ENCODE results near the gene IFT25. TPM values are rescaled to one million over a fixed set of nuclear protein-coding genes. Genes with fewer than 3 reads are reported as not detected.

Gene IFT25
- polyA plus RNA-seq, 1 experiment: 54.2 TPM

DNA sequence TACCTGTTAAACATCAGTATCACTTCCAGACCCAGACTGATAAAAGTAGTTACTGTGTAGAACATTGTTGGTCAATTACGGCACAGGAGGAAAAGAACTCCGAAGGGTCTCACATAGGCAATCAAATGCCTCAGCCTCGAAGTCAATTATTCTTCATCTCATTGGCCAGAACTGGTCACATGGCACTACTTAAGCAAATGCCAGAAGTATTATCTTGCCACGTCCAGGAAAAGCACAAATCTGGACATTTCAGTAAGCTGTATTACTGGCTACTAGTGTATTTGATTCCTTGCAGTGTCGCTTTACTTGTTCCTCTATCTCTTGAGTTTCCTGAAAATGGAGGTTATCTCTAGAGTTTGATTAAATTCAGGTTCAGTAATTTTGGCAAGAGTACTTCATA is 27.2 kb downstream of the IFT25 start:
- POLR2A ChIA-PET: no interaction called here
- H3K27me3 ChIP-seq (ENCODE audit: control insufficient read depth, insufficient read depth, low read length): no peaks in the 10 kb centered on the region
- H3K4me3 ChIP-seq (ENCODE audit: low read depth, low read length): no peak overlapping the region
- no peak for DNase-seq (ENCODE audit: low read depth, low spot score)
- TF ChIP-seq, protein P1, sequence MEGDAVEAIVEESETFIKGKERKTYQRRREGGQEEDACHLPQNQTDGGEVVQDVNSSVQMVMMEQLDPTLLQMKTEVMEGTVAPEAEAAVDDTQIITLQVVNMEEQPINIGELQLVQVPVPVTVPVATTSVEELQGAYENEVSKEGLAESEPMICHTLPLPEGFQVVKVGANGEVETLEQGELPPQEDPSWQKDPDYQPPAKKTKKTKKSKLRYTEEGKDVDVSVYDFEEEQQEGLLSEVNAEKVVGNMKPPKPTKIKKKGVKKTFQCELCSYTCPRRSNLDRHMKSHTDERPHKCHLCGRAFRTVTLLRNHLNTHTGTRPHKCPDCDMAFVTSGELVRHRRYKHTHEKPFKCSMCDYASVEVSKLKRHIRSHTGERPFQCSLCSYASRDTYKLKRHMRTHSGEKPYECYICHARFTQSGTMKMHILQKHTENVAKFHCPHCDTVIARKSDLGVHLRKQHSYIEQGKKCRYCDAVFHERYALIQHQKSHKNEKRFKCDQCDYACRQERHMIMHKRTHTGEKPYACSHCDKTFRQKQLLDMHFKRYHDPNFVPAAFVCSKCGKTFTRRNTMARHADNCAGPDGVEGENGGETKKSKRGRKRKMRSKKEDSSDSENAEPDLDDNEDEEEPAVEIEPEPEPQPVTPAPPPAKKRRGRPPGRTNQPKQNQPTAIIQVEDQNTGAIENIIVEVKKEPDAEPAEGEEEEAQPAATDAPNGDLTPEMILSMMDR (IDR thresholded peaks at IDR 0.05; ENCODE audit: low read depth, low read length): no peak
- H3K27ac ChIP-seq (ENCODE audit: low read depth, low read length): no peak overlapping the region
- no peaks in the 10 kb centered on the region for H3K9me3 ChIP-seq (ENCODE audit: control insufficient read depth, insufficient read depth, low read length)
- CTCF ChIA-PET: no interaction called here

DNA sequence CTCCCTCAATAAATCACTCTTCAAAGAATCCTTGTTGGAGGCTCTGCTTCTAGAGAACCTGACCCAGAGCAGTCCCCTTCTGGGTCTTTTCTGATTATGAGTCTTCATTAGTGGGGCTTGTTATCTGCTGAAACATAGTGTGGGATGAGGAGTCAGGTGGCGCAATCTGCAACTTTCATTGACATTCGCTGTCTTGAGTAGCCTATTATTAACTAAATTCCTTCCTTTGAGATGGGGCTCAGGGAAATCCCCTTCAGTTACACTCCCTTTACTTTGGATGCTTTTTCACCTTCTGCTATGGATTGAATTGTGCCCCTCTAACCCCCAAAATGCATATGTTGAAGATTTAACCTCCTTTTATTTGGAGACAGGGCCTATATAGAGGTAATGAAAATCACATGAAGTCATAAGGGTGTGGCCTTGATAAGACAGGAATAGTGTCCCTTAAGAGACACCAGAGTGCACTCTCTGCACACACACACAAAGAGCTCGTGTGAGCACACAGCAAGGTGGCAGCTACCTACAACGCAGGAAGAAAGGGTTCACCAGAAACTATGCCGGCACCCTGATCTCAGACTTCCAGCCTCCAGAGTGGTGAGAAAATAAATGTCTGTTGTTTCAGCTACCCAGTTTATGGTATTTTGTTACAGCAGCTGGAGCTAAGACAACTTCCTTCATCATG is 32.0 kb downstream of the IFT25 start:
- TF ChIP-seq, protein P1 (IDR thresholded peaks at IDR 0.05; ENCODE audit: low read depth, low read length): no peak
- no peaks in the 10 kb centered on the region for H3K9me3 ChIP-seq (ENCODE audit: control insufficient read depth, insufficient read depth, low read length)
- H3K27ac ChIP-seq (ENCODE audit: low read depth, low read length): no peak overlapping the region
- no peaks in the 10 kb centered on the region for H3K27me3 ChIP-seq (ENCODE audit: control insufficient read depth, insufficient read depth, low read length)
- DNase-seq (ENCODE audit: low read depth, low spot score): no peak
- H3K4me3 ChIP-seq (ENCODE audit: low read depth, low read length): no peak overlapping the region
- POLR2A ChIA-PET: no interaction called here
- CTCF ChIA-PET: no interaction called here

DNA sequence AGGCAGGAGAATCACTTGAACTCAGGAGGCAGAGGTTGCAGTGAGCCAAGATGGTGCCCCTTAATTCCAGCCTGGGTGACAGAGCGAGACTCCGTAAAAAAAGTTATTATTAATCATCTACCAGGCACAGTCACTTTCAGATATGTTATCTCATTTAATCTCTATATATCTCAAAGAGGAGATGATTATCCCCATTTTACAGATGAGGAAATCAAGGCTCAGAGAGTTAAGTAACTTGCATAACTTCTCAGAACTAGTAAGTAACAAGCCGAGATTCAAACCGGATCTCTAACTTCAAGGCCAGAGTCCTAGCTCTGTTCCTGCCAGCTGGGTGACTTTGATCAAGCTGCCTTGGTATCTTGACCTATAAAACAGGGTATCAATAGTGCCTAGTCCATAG is 34.1 kb downstream of the IFT25 start:
- ChIA-PET CTCF (interaction anchor here (2.0 kb wide), 1 partner anchor 33 kb away, joined by 6 read pairs; no protein-coding TSS in a partner anchor), POLR2A (no interaction called here)
- TF ChIP-seq, protein P1 (IDR thresholded peaks at IDR 0.05; ENCODE audit: low read depth, low read length): no peak
- Histone ChIP-seq H3K27ac (ENCODE audit: low read depth, low read length) (no peak overlapping the region), H3K4me3 (ENCODE audit: low read depth, low read length) (no peak overlapping the region), H3K9me3 (ENCODE audit: control insufficient read depth, insufficient read depth, low read length) (no peaks in the 10 kb centered on the region), H3K27me3 (ENCODE audit: control insufficient read depth, insufficient read depth, low read length) (no peaks in the 10 kb centered on the region)
- DNase-seq (ENCODE audit: low read depth, low spot score): no peak

DNA sequence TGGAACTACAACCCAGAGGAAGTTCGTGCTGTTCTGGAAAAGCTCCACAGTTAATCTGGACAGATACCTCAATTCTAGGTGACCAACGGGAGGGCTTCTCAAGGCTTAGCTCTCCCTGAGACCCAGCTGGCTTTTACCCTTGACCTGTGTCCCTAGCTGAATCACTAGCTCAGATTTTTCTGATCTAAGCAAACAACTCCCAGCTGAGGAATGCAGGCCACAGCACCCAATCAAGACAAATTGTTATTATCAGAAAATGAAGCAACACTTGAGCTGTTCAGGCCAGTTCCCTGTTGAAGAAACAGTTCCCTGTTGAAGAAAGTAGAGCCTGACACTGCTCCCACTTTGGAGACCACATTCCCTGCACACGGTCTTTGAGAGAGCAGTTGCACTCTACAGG is 35.6 kb downstream of the IFT25 start:
- no peak overlapping the region for H3K4me3 ChIP-seq (ENCODE audit: low read depth, low read length)
- TF ChIP-seq, protein P1 (IDR thresholded peaks at IDR 0.05; ENCODE audit: low read depth, low read length): no peak
- no peaks in the 10 kb centered on the region for H3K9me3 ChIP-seq (ENCODE audit: control insufficient read depth, insufficient read depth, low read length)
- ChIA-PET CTCF (no interaction called here), POLR2A (interaction anchor here (0.5 to 1.4 kb wide), 4 partner anchors 11 to 41 kb away, joined by 3 to 5 read pairs (median 4); partner anchors contain the start of genes IFT25 and LRRC42)
- DNase-seq (ENCODE audit: low read depth, low spot score): no peak
- no peak overlapping the region for H3K27ac ChIP-seq (ENCODE audit: low read depth, low read length)
- no peaks in the 10 kb centered on the region for H3K27me3 ChIP-seq (ENCODE audit: control insufficient read depth, insufficient read depth, low read length)

DNA sequence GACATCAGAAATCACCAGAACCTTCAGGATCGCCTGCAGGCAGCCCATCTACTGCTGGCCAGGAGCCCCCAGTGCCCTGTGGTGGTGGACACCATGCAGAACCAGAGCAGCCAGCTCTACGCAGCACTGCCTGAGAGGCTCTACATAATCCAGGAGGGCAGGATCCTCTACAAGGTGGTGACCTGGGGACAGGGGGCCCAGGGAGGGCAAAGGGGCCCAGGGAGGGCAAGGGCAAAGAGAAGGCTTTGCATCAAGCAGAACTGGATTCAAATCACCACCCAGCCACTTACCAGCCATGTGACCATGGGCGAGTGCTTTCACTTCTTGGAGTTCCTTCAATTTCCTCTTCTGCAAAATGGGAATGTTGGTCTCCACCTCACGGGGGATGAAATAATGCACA is 39.4 kb downstream of the IFT25 start:
- Histone ChIP-seq H3K4me3 (ENCODE audit: low read depth, low read length) (no peak overlapping the region), H3K27ac (ENCODE audit: low read depth, low read length) (no peak overlapping the region), H3K27me3 (ENCODE audit: control insufficient read depth, insufficient read depth, low read length) (no peaks in the 10 kb centered on the region), H3K9me3 (ENCODE audit: control insufficient read depth, insufficient read depth, low read length) (no peaks in the 10 kb centered on the region)
- CTCF ChIA-PET: no interaction called here
- no peak for DNase-seq (ENCODE audit: low read depth, low spot score)
- TF ChIP-seq, protein P1 (IDR thresholded peaks at IDR 0.05; ENCODE audit: low read depth, low read length): no peak
- POLR2A ChIA-PET: no interaction called here
